ENCODE measurements around the gene E2F7.
"Not testable (repeated sequence)": the region's sequence is repeated elsewhere in the genome, so short reads cannot be mapped to it uniquely, and the experiment has no call there.

The E2F7 gene

GRCh38 chr12:77065361-77066204 is at the start of gene E2F7:
Gene E2F7 (minus strand): TSS chr12:77065569. CDS start chr12:77064635, 934 bp downstream.
- DNase-seq, result peak; percentile 87 to 89

GRCh38 chr12:77113971-77114370 is 48.6 kb upstream of the E2F7 start:
- no peak for DNase-seq

DNA sequence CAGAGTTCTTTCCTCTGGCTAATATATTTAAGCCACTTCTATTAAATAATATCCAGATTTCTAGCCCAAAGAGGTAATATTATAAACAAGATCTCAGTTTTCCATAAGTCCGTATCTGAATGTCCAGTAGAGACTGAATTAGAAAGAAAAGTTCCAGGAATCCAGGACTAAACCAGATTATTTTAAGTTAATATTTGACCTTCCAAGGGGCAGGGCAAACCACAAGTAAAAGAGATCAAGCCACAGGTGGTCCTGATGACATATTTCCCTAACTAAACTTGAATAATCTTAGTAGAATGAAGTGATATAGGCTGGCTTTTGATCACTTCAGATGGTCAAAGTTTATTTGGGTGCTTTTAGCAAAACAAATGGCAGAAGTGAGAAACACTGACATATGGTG is 43.3 kb upstream of the E2F7 start:
- no peak for DNase-seq

GRCh38 chr12:77107121-77107520 is 41.8 kb upstream of the E2F7 start:
- no peak for DNase-seq

GRCh38 chr12:77104792-77105191 is 39.4 kb upstream of the E2F7 start:
- DNase-seq, result no peak

DNA sequence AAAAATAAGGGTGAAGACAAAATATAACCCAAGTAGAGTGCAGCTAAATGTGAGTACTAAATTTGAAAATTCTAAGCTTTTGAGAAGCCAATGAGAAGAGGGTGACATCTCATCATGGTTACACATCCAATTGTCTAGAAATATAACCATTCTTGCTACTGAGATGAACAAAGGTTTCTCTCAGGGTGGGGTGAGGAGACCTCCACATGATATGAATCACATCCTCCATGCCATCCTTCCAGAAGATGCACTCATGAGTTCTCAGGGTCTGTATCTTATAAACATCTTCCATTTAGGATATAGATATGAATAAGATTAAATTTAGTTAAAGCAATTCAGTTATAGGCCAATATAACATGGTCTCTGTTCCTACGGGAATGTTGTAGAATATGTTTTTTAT is 38.9 kb upstream of the E2F7 start:
- no peak for DNase-seq

GRCh38 chr12:77102691-77103090 is 37.3 kb upstream of the E2F7 start:
- DNase-seq, result no peak

- DNase-seq, result no peak
Observed at GRCh38 chr12:77102123-77102522, 36.8 kb upstream of the E2F7 start.

- DNase-seq, result no peak
Observed at GRCh38 chr12:77099799-77100198, 34.4 kb upstream of the E2F7 start.

DNA sequence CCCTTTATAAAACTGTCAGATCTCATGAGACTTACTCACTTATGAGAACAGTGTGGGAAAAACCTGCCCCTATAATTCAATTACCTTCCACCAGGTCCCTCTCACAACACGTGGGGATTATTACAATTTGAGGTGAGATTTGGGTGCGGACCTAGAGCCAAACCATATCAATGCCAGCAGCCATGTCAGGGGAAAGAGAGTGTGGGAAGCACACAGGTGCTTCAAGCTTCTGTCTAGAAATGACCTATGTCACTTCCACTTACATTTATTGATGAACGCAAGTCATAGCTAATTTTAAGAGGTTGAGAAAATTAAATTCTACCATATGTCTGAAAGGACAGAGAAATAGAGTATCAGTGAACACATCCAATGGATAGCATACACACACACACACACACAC is 32.5 kb upstream of the E2F7 start:
- no peak for DNase-seq

DNA sequence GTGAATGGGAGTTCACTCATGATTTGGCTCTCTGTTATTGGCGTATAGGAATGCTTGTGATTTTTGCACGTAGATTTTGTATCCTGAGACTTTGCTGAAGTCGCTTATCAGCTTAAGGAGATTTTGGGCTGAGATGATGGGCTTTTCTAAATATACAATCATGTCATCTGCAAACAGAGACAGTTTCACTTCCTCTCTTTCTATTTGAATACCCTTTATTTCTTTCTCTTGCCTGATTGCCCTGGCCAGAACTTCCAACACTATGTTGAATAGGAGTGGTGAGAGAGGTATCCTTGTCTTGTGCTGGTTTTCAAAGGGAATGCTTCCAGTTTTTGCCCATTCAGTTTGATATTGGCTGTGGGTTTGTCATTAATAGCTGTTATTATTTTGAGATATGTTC is 26.9 kb upstream of the E2F7 start:
- not testable (repeated sequence) for DNase-seq

GRCh38 chr12:77089686-77090220 is 24.4 kb upstream of the E2F7 start:
- no peak for DNase-seq

GRCh38 chr12:77087427-77087826 is 22.1 kb upstream of the E2F7 start:
- DNase-seq, result no peak

DNA sequence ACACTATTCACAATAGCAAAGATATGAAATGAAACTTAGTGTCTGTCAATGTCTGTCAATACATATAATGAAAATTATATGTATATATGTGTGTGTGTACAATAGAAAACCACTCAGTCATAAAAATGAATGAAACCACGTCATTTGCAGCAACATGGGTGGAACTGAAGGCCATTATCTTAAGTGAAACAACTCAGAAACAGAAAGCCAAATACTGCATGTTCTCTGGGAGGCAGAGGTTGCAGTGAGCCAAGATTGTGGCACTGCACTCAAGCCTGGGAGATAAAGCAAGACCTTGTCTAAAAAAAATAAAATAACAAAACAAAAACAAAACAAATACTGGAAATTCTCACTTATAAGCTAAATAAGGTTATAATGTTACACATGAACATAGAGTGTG is 16.7 kb upstream of the E2F7 start:
- no peak for DNase-seq

GRCh38 chr12:77079631-77080030 is 14.3 kb upstream of the E2F7 start:
- DNase-seq, result no peak

- DNase-seq, result no peak
Observed at GRCh38 chr12:77078231-77078630, 12.9 kb upstream of the E2F7 start.

GRCh38 chr12:77076886-77077285 is 11.5 kb upstream of the E2F7 start:
- DNase-seq, result no peak

- not testable (repeated sequence) for DNase-seq
Observed at GRCh38 chr12:77073894-77074293, 8.5 kb upstream of the E2F7 start.

DNA sequence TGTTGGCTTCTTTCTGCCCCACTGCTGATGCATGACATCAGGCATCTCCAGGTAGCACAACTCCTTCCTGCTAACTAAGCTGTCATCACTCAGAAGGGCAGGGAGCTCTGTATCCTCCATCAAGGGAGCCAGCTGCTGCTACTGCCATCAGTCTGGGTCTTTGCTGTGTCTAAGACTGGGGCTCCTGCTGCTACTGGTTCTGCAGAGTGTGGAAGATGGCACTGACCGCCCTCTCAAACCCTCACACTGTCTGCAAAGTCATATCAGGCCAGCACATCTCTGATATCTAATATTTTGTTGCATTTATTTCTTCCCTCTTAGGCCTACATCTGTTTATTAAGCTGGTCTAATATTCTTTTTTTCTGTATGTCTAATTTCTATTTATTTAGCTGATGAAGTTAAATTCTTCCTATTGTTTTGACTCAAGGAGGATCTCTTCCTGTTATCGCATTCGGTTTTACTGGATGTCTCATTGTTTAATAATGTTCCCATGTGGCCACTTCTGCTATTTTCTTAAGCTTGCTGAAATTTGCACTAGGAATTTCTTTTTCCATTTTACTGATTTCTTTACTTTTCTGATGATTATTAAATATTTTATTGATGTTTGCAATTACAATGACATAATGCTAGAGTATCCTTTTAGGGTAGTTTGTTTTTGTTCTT is 7.6 kb upstream of the E2F7 start:
- no peak for DNase-seq

GRCh38 chr12:77070800-77071449 is 5.6 kb upstream of the E2F7 start:
- no peak for DNase-seq

- DNase-seq, result no peak
Observed at GRCh38 chr12:77070382-77070781, 5.0 kb upstream of the E2F7 start.

DNA sequence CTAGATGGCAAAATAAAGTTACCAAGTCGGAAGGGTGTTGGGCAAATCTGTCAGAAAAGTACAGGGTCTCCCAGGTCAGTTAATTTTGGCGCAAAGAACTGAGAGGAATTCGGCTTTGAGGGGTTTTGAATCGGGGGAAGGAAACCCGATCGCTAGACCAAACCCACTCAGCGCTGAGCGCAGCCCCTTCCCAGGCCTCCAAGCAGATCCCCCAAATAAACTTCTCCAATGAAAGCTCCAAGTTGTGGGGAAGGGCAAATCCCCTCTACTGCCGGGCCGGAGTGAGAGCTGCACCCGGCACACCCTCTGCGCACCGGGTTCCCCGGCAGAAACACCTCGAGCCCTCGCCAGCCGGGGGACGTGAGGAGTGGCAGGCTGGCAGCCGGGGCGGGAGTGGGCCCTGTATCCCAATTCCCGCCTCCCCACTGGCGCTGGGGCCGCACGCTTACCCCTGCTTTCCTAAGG is 441 bp downstream of the E2F7 start:
- peak in 1 of 2 experiments; percentile 30 for DNase-seq

DNA sequence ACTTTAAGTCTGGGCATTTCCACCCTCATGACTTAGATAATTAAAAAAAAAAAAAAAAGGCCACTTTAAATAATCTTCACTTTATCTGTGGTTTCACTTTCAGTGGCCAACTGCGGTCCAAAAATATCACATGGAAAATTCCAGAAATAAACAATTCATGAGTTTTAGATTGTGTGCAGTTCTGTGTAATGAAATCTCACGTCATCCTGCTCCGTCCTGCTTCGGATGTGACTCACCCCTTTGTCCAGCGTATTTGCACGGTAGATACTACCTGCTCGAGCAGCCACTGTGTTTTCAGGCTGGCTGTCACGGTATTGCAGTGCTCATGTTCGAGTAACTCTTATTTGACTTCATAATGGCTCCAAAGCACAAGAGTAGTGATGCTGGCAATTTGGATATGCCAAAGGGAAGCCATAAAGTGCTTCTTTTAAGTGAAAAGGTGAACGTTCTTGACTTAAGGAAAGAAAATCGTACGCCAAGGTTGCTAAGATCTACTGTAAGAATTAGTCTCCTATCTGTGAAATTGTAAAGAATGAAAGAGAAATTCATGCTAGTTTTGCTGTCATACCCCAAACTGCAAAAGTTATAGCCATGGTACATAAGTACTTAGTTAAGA is 2.4 kb downstream of the E2F7 start:
- DNase-seq, result no peak

Measured in Kasumi-1 (cell line).